Measurements from ENCODE around the gene CLSTN2. TPM values are rescaled to one million over a fixed set of nuclear protein-coding genes. Genes with fewer than 3 reads are reported as not detected.

CLSTN2 gene
- total and polyA plus RNA-seq, 2 of the 8 experiments (the other 6 are each of a cell fraction or from before 2014, with no cell fraction given), result 0.39 to 0.52 TPM

DNA sequence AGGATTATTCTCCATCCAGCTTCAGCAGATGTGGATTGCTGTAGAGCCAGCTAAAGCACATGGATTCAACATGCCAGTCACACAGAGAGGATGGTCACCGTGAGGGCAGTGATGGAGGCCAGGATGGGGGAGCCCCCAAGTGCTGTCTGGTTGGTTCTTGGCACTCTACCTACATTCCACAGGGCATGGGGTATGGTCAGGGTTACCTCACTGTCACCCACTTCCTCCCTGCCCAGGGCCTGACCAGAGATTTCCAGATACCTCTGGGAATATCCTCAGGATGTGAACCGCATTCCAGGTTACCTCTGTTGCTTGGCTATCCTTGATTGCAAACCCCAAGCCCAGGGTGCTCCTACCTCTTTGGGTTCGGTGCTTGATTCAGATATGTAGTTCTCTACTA is 595.6 kb downstream of the CLSTN2 start:
- H3K79me1 ChIP-seq (ENCODE audit: low read depth, low read length), result no peaks in the 10 kb centered on the region
- H3K18ac ChIP-seq (ENCODE audit: extremely low read depth, low read length), result no peak overlapping the region
- no peaks in the 10 kb centered on the region for H3K23me2 ChIP-seq (ENCODE audit: low read depth, low read length)
- POLR2A ChIA-PET (ENCODE audit: partially characterized antibody), result no interaction called here
- H4K8ac ChIP-seq (ENCODE audit: extremely low read depth, insufficient read depth, low read length), result no peak overlapping the region
- no peaks in the 10 kb centered on the region for H3K4me1 ChIP-seq (replicated peaks in 1 of 4; ENCODE audit: control insufficient read depth in 3 of 4, insufficient read depth in 4 of 4, low read length in 3 of 4)
- no peaks in the 10 kb centered on the region for H3K27me3 ChIP-seq (replicated peaks in 1 of 4; ENCODE audit: control insufficient read depth in 3 of 4, extremely low read depth in 1 of 4, insufficient read depth in 3 of 4, low read length in 3 of 4)
- H3K79me2 ChIP-seq (ENCODE audit: control insufficient read depth in 1 of 2, insufficient read depth in 2 of 2, low read length in 2 of 2), result no peaks in the 10 kb centered on the region
- H2BK120ac ChIP-seq (replicated peaks; ENCODE audit: low read depth, low read length), result no peak overlapping the region
- H4K5ac ChIP-seq (ENCODE audit: insufficient read length, low read depth, low read length), result no peak overlapping the region
- peaks cover 0 to 3% of the 10 kb centered on the region in 2 experiments; a peak in 1 of 4 replicates for H3K9me3 ChIP-seq (ENCODE audit: insufficient read depth in 2 of 2, low read depth in 1 of 2, low read length in 1 of 2)
- FAIRE-seq, result no peak
- H2BK12ac ChIP-seq (ENCODE audit: low read depth, low read length), result no peak overlapping the region
- no peak overlapping the region for H2AFZ ChIP-seq (ENCODE audit: low read length)
- H3K9ac ChIP-seq (replicated peaks in 1 of 4; ENCODE audit: extremely low read depth in 1 of 4, low read depth in 3 of 4, low read length in 3 of 4), result no peak overlapping the region
- H2AK5ac ChIP-seq (ENCODE audit: low read depth, low read length), result no peak overlapping the region
- no peak overlapping the region for H2BK5ac ChIP-seq (ENCODE audit: low read depth, low read length)
- H3K14ac ChIP-seq (ENCODE audit: insufficient read length), result no peak overlapping the region
- no peak overlapping the region for H3K56ac ChIP-seq (replicated peaks; ENCODE audit: insufficient read length, low read depth, low read length)
- no peak for DNase-seq (ENCODE audit: low read depth in 1 of 2, low spot score in 2 of 2)
- no peak overlapping the region for H3K23ac ChIP-seq (ENCODE audit: insufficient read length)
- no peaks in the 10 kb centered on the region for H4K20me1 ChIP-seq (replicated peaks in 1 of 2; ENCODE audit: control insufficient read depth in 1 of 2, insufficient read depth in 2 of 2, low read length in 2 of 2)
- H4K91ac ChIP-seq (replicated peaks; ENCODE audit: insufficient read length, low read length), result no peak overlapping the region
- no peaks in the 10 kb centered on the region for H3K36me3 ChIP-seq (ENCODE audit: control insufficient read depth in 2 of 4, insufficient read depth in 4 of 4, low read length in 3 of 4)
- CTCF ChIA-PET (ENCODE audit: partially characterized antibody), result interaction anchor here (1.0 to 2.0 kb wide), 2 partner anchors 10 to 402 kb away, joined by 3 to 4 read pairs; no protein-coding TSS in a partner anchor
- H3K4me2 ChIP-seq (ENCODE audit: insufficient read depth in 1 of 2, low read depth in 2 of 2, low read length in 2 of 2), result no peak overlapping the region
- H3K4ac ChIP-seq (replicated peaks; ENCODE audit: insufficient read length, low read depth, low read length), result no peak overlapping the region
- TF ChIP-seq NRF1 (IDR thresholded peaks at IDR 0.05; ENCODE audit: low read depth, low read length) (no peak), TAF7 (optimal IDR thresholded peaks at IDR 0.05; ENCODE audit: borderline replicate concordance, low read depth, low read length) (no peak), POLR2AphosphoS5 (IDR thresholded peaks at IDR 0.05; ENCODE audit: low read depth, low read length) (no peak), ASH2L (IDR thresholded peaks at IDR 0.05; ENCODE audit: low read length) (no peak), CREB1 (IDR thresholded peaks at IDR 0.05) (no peak), CEBPB (IDR thresholded peaks at IDR 0.05; ENCODE audit: low read depth, low read length) (no peak), RBBP5 (IDR thresholded peaks at IDR 0.05; ENCODE audit: borderline replicate concordance, low read depth, low read length) (no peak), CHD2 (IDR thresholded peaks at IDR 0.05; ENCODE audit: low read length) (no peak), EZH2 (IDR thresholded peaks at IDR 0.05; ENCODE audit: low read depth, low read length, severe bottlenecking) (no peak), RAD21 (IDR thresholded peaks at IDR 0.05 in 1 of 2, conservative IDR thresholded peaks at IDR 0.05 in 1 of 2; ENCODE audit: low read depth in 2 of 2, low read length in 2 of 2) (no peak)
- TF ChIP-seq, protein P1, sequence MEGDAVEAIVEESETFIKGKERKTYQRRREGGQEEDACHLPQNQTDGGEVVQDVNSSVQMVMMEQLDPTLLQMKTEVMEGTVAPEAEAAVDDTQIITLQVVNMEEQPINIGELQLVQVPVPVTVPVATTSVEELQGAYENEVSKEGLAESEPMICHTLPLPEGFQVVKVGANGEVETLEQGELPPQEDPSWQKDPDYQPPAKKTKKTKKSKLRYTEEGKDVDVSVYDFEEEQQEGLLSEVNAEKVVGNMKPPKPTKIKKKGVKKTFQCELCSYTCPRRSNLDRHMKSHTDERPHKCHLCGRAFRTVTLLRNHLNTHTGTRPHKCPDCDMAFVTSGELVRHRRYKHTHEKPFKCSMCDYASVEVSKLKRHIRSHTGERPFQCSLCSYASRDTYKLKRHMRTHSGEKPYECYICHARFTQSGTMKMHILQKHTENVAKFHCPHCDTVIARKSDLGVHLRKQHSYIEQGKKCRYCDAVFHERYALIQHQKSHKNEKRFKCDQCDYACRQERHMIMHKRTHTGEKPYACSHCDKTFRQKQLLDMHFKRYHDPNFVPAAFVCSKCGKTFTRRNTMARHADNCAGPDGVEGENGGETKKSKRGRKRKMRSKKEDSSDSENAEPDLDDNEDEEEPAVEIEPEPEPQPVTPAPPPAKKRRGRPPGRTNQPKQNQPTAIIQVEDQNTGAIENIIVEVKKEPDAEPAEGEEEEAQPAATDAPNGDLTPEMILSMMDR (IDR thresholded peaks at IDR 0.05; ENCODE audit: control extremely low read depth in 1 of 3, insufficient read depth in 1 of 3, low read depth in 1 of 3, low read length in 3 of 3), result no peak
- no peak overlapping the region for H2BK20ac ChIP-seq (ENCODE audit: low read length)
- H3K4me3 ChIP-seq (ENCODE audit: extremely low read depth in 1 of 4, insufficient read depth in 2 of 4, low read depth in 3 of 4, low read length in 4 of 4), result no peak overlapping the region
- no peak overlapping the region for H3K27ac ChIP-seq (ENCODE audit: low read depth, low read length)
- WGBS, 2 experiments (ENCODE audit: extremely low coverage in 1 of 2, insufficient coverage in 1 of 2, insufficient read length in 1 of 2, insufficient replicate concordance in 2 of 2, low coverage in 1 of 2, low lambda C conversion rate in 2 of 2, missing lambda C conversion rate in 1 of 2), result 96% methylated on average over 3 of the region's 3 CpGs; no CpG with 5 or more reads in 1 of the 2 experiments
- no peak overlapping the region for H2BK15ac ChIP-seq (ENCODE audit: low read length)

Data from H1 (cell line).